ENCODE measurements around the gene IL6ST.

Gene IL6ST

GRCh38 chr5:55919625-55920024, 75.1 kb downstream of the IL6ST start:
- no peaks in the 10 kb centered on the region for H3K4me1 ChIP-seq (ENCODE audit: low read depth, poor library complexity, severe bottlenecking)
- no peaks in the 10 kb centered on the region for H4K20me1 ChIP-seq (ENCODE audit: insufficient read depth)
- H2AFZ ChIP-seq (ENCODE audit: low read depth) = no peak overlapping the region
- H3K9ac ChIP-seq = no peak overlapping the region
- TF ChIP-seq CTCF (conservative IDR thresholded peaks at IDR 0.05; ENCODE audit: low read depth, low read length) = no peak
- H3K4me3 ChIP-seq (IDR thresholded peaks at IDR 0.05; ENCODE audit: insufficient read depth, low read depth, low read length) = no peak overlapping the region
- H3K79me2 ChIP-seq (ENCODE audit: insufficient read depth, low read depth) = no peaks in the 10 kb centered on the region
- H3K4me2 ChIP-seq = no peak overlapping the region
- H3K27ac ChIP-seq = no peak overlapping the region
- no peaks in the 10 kb centered on the region for H3K36me3 ChIP-seq (ENCODE audit: insufficient read depth)
- no peaks in the 10 kb centered on the region for H3K27me3 ChIP-seq (ENCODE audit: insufficient read depth, low read depth)

DNA sequence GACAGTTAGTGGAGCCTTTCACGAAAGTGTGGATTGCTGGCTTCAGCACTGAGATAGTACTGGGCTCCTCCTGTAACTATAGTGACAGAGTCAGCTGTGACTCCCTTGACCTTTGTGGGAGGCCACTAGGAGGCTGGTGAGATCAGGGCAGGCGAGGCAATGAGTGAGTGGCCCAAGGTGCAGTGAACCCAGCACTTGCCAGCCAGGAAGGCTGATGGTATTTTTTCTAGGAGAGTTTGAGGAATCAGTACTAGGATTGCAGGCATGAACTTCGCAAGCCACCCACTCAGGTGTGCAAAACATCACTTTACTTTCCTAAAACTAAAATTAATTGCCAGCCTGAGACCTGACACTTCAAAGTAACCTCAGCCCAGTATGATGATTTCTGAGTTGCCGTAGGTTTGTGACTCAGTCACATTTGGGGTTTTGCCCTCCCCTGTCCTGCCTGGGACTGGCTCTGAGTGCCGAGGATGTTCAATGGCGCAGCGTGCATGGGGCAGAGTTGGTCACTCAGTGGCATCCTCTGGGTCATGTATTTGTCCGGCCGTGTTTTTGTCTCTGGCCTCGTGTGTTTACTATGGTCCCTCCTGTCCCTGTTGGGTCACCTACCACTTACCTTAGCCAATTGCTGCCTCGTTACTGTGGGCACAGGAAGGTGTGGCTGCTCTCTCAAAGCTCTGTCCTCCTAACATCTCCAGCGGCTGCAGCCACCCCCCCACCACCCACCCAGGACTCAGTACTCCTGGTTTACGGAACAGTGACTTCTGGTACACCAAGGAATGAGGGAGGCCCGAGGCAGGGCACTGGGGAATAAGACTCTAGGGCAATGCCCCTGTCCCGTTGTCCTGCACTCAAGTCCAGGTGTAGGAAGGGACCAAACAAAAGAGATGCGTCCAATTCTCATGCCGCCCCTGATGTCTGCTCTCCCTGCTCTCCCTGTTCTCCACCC, 76.4 kb downstream of the IL6ST start:
- no peaks in the 10 kb centered on the region for H3K4me1 ChIP-seq (ENCODE audit: low read depth, poor library complexity, severe bottlenecking)
- no peak overlapping the region for H3K9ac ChIP-seq
- no peak overlapping the region for H3K27ac ChIP-seq
- no peaks in the 10 kb centered on the region for H4K20me1 ChIP-seq (ENCODE audit: insufficient read depth)
- no peaks in the 10 kb centered on the region for H3K36me3 ChIP-seq (ENCODE audit: insufficient read depth)
- H2AFZ ChIP-seq (ENCODE audit: low read depth) = no peak overlapping the region
- H3K4me3 ChIP-seq (IDR thresholded peaks at IDR 0.05; ENCODE audit: insufficient read depth, low read depth, low read length) = no peak overlapping the region
- no peak overlapping the region for H3K4me2 ChIP-seq
- no peak for TF ChIP-seq CTCF (conservative IDR thresholded peaks at IDR 0.05; ENCODE audit: low read depth, low read length)
- H3K79me2 ChIP-seq (ENCODE audit: insufficient read depth, low read depth) = no peaks in the 10 kb centered on the region
- H3K27me3 ChIP-seq (ENCODE audit: insufficient read depth, low read depth) = no peaks in the 10 kb centered on the region

DNA sequence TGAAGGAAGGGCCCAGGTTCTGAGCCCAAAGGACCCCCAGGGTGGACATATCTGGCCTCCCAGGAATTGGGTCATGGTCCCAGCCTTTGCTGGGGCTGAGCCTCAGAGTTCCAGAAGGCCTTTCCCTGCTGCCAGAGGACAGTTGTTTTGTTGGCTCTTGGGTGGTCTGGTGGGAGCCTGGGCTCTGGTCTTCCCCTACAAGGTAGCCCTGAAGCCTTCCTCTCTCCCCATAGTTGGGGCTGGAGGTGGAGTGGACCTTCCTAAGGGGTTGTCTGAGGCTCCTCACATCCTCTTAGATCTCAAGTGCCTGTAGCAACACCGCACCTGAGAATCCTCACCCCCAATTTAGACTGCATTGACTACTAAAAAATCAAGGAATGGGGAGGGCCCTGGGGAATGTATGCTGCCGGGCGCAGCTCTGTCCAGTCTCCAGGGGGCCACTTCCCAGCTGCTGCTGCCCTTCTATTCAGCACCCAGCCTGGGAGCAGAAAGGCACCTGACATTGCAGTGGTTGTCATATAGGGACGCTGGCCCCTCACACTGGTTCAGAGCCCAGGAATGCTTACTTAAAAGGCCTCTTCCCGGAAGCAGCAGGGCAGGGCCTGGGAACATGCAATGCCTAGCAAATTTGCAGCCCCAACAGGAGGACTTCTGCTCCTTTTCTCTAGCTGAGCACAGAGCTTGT, 77.2 kb downstream of the IL6ST start:
- no peak for TF ChIP-seq CTCF (conservative IDR thresholded peaks at IDR 0.05; ENCODE audit: low read depth, low read length)
- Histone ChIP-seq H3K27me3 (ENCODE audit: insufficient read depth, low read depth) (no peaks in the 10 kb centered on the region), H3K36me3 (ENCODE audit: insufficient read depth) (no peaks in the 10 kb centered on the region), H3K4me1 (ENCODE audit: low read depth, poor library complexity, severe bottlenecking) (no peaks in the 10 kb centered on the region), H3K9ac (no peak overlapping the region), H3K4me2 (no peak overlapping the region), H3K4me3 (IDR thresholded peaks at IDR 0.05; ENCODE audit: insufficient read depth, low read depth, low read length) (no peak overlapping the region), H4K20me1 (ENCODE audit: insufficient read depth) (no peaks in the 10 kb centered on the region), H3K79me2 (ENCODE audit: insufficient read depth, low read depth) (no peaks in the 10 kb centered on the region), H3K27ac (no peak overlapping the region), H2AFZ (ENCODE audit: low read depth) (no peak overlapping the region)

GRCh38 chr5:55916986-55917385, 77.8 kb downstream of the IL6ST start:
- Histone ChIP-seq H3K4me1 (ENCODE audit: low read depth, poor library complexity, severe bottlenecking) (peaks cover 4% of the 10 kb centered on the region), H3K79me2 (ENCODE audit: insufficient read depth, low read depth) (no peaks in the 10 kb centered on the region), H4K20me1 (ENCODE audit: insufficient read depth) (no peaks in the 10 kb centered on the region), H3K9ac (no peak overlapping the region), H3K36me3 (ENCODE audit: insufficient read depth) (no peaks in the 10 kb centered on the region), H3K27me3 (ENCODE audit: insufficient read depth, low read depth) (no peaks in the 10 kb centered on the region), H3K4me2 (no peak overlapping the region), H2AFZ (ENCODE audit: low read depth) (no peak overlapping the region), H3K27ac (no peak overlapping the region), H3K4me3 (IDR thresholded peaks at IDR 0.05; ENCODE audit: insufficient read depth, low read depth, low read length) (no peak overlapping the region)
- no peak for TF ChIP-seq CTCF (conservative IDR thresholded peaks at IDR 0.05; ENCODE audit: low read depth, low read length)

All from KMS-11 (cell line).